Measurements from ENCODE around the gene KRTAP9-7.
A peak's percentile ranks its signal among the peaks of the same experiment; 100 is the strongest.

KRTAP9-7 gene

GRCh38 chr17:41324180-41325075 lies 48.9 kb downstream of the KRTAP9-7 start:
- Histone ChIP-seq H3K27me3 (ENCODE audit: insufficient read depth, poor library complexity, severe bottlenecking) (no peaks in the 10 kb centered on the region), H3K36me3 (ENCODE audit: low read depth) (no peaks in the 10 kb centered on the region), H3K27ac (ENCODE audit: poor library complexity, severe bottlenecking) (no peak overlapping the region), H3K4me1 (ENCODE audit: insufficient read depth, poor library complexity, severe bottlenecking) (no peaks in the 10 kb centered on the region), H3K9me3 (ENCODE audit: severe bottlenecking) (peaks cover 2% of the 10 kb centered on the region), H3K4me3 (ENCODE audit: severe bottlenecking) (no peak overlapping the region)
- peak; percentile 45 for TF ChIP-seq CTCF (IDR thresholded peaks at IDR 0.05; ENCODE audit: poor library complexity, severe bottlenecking)
- ATAC-seq (ENCODE audit: low read depth) (peak; percentile 68), DNase-seq (ENCODE audit: low spot score) (no peak)

- Histone ChIP-seq H3K4me1 (ENCODE audit: insufficient read depth, poor library complexity, severe bottlenecking) (no peaks in the 10 kb centered on the region), H3K27me3 (ENCODE audit: insufficient read depth, poor library complexity, severe bottlenecking) (no peaks in the 10 kb centered on the region), H3K9me3 (ENCODE audit: severe bottlenecking) (no peaks in the 10 kb centered on the region), H3K27ac (ENCODE audit: poor library complexity, severe bottlenecking) (no peak overlapping the region), H3K4me3 (ENCODE audit: severe bottlenecking) (no peak overlapping the region), H3K36me3 (ENCODE audit: low read depth) (no peaks in the 10 kb centered on the region)
- no peak for DNase-seq (ENCODE audit: low spot score)
- no peak for TF ChIP-seq CTCF (IDR thresholded peaks at IDR 0.05; ENCODE audit: poor library complexity, severe bottlenecking)
- ATAC-seq (ENCODE audit: low read depth), result no peak
Observed at GRCh38 chr17:41325126-41325525, 49.6 kb downstream of the KRTAP9-7 start.

- ATAC-seq (ENCODE audit: low read depth) (no peak), DNase-seq (ENCODE audit: low spot score) (no peak)
- H3K4me1 ChIP-seq (ENCODE audit: insufficient read depth, poor library complexity, severe bottlenecking), result no peaks in the 10 kb centered on the region
- H3K36me3 ChIP-seq (ENCODE audit: low read depth), result no peaks in the 10 kb centered on the region
- no peaks in the 10 kb centered on the region for H3K9me3 ChIP-seq (ENCODE audit: severe bottlenecking)
- H3K27ac ChIP-seq (ENCODE audit: poor library complexity, severe bottlenecking), result no peak overlapping the region
- no peak overlapping the region for H3K4me3 ChIP-seq (ENCODE audit: severe bottlenecking)
- no peaks in the 10 kb centered on the region for H3K27me3 ChIP-seq (ENCODE audit: insufficient read depth, poor library complexity, severe bottlenecking)
- TF ChIP-seq CTCF (IDR thresholded peaks at IDR 0.05; ENCODE audit: poor library complexity, severe bottlenecking), result no peak
Observed at GRCh38 chr17:41325611-41326010, 50.1 kb downstream of the KRTAP9-7 start.

Measured in RWPE2 (cell line).